Lower leg skin (tissue), 3 donors: Measurements from ENCODE around the gene FBH1.

Source experiments
- POLR2A ChIP-seq, 2 donors: fragments of 450-650 bp; IDR thresholded peaks; one replicate each; pipeline ENCODE4 v1.6.1; 2016 to 2017; ENCODE audit warnings: antibody characterized with exemption in 2 of 2, mild to moderate bottlenecking in 1 of 2, moderate library complexity in 1 of 2
- TF ChIP-seq, protein P1 (sequence below), 3 donors: fragments of 450-650 bp; IDR thresholded peaks; one replicate each; pipeline ENCODE4 v1.5.1; 2016; ENCODE audit warnings: antibody characterized with exemption in 3 of 3, mild to moderate bottlenecking in 3 of 3, moderate library complexity in 2 of 3

DNA sequence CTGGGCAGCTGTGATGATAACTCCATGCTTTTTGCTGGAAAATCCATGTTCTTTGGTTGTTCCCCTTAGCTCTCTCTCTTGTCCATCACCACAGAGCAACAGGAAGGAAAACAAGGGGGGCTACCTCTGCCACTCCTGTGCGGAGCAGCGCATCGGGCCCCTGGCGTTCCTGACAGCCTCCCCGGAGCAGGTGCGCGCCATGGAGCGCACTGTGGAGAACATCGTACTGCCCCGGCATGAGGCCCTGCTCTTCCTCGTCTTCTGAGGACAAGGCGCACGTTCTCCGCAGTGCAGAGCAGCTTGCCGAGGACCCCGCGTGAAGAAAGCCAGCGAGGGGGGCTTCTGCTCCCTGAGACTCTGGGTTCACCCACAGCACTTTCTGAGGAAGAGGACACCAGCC, 47.0 kb downstream of the FBH1 start:
- TF ChIP-seq, protein P1, sequence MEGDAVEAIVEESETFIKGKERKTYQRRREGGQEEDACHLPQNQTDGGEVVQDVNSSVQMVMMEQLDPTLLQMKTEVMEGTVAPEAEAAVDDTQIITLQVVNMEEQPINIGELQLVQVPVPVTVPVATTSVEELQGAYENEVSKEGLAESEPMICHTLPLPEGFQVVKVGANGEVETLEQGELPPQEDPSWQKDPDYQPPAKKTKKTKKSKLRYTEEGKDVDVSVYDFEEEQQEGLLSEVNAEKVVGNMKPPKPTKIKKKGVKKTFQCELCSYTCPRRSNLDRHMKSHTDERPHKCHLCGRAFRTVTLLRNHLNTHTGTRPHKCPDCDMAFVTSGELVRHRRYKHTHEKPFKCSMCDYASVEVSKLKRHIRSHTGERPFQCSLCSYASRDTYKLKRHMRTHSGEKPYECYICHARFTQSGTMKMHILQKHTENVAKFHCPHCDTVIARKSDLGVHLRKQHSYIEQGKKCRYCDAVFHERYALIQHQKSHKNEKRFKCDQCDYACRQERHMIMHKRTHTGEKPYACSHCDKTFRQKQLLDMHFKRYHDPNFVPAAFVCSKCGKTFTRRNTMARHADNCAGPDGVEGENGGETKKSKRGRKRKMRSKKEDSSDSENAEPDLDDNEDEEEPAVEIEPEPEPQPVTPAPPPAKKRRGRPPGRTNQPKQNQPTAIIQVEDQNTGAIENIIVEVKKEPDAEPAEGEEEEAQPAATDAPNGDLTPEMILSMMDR (IDR thresholded peaks at IDR 0.05), result no peak
- TF ChIP-seq POLR2A (IDR thresholded peaks at IDR 0.05), result no peak
